ENCODE results near the gene MDC1.

Gene MDC1

GRCh38 chr6:30707281-30707850, 9.7 kb downstream of the MDC1 start:
- DNase-seq, result no peak

GRCh38 chr6:30705620-30706019, 11.5 kb downstream of the MDC1 start:
- DNase-seq, result no peak

- no peak for DNase-seq
Observed at GRCh38 chr6:30703821-30704220, 13.3 kb downstream of the MDC1 start.

- no peak for DNase-seq
Observed at GRCh38 chr6:30703011-30703410, 14.1 kb downstream of the MDC1 start.

GRCh38 chr6:30700340-30700739, 16.7 kb downstream of the MDC1 start:
- no peak for DNase-seq

GRCh38 chr6:30696432-30696831, 20.6 kb downstream of the MDC1 start:
- DNase-seq, result no peak

- DNase-seq, result no peak
Observed at GRCh38 chr6:30691208-30691847, 25.8 kb downstream of the MDC1 start.

- DNase-seq, result peak in 52 of 56 donors; percentile 32 to 88 (median 76)
Observed at GRCh38 chr6:30690403-30691207, 26.5 kb downstream of the MDC1 start, which contains the start of gene NRM. TSS of gene NRM (minus strand) at chr6:30690984. CDS start at chr6:30690974, 10 bp downstream.

GRCh38 chr6:30689985-30690384, 27.1 kb downstream of the MDC1 start:
- DNase-seq, result no peak

- no peak for DNase-seq
Observed at GRCh38 chr6:30689022-30689865, 27.8 kb downstream of the MDC1 start.

- DNase-seq, result no peak
Observed at GRCh38 chr6:30688569-30688968, 28.5 kb downstream of the MDC1 start.

GRCh38 chr6:30687659-30688431, 29.2 kb downstream of the MDC1 start:
- peak in 7 of 56 donors; percentile 11 to 55 (median 23) for DNase-seq

GRCh38 chr6:30686908-30687658, 30.0 kb downstream of the MDC1 start:
- DNase-seq, result peak in 46 of 56 donors; percentile 11 to 79 (median 48)

GRCh38 chr6:30686009-30686907, 30.8 kb downstream of the MDC1 start, which contains the start of gene PPP1R18:
TSS of gene PPP1R18 (minus strand) at chr6:30686645. CDS start at chr6:30686018, 627 bp downstream.
- peak in 36 of 56 donors; percentile 12 to 68 (median 36) for DNase-seq

GRCh38 chr6:30685157-30686008, 31.7 kb downstream of the MDC1 start:
- no peak for DNase-seq

GRCh38 chr6:30684386-30685156, 32.5 kb downstream of the MDC1 start:
- peak in 9 of 56 donors; percentile 8 to 42 (median 13) for DNase-seq

GRCh38 chr6:30683980-30684338, 33.1 kb downstream of the MDC1 start:
- DNase-seq, result no peak

Measured in nucleus accumbens (tissue), 56 donors.